ENCODE data around the gene PPAT.
A peak's percentile ranks its signal among the peaks of the same experiment; 100 is the strongest.
"Not testable (repeated sequence)": the region's sequence is repeated elsewhere in the genome, so short reads cannot be mapped to it uniquely, and the experiment has no call there.

The PPAT gene

DNA sequence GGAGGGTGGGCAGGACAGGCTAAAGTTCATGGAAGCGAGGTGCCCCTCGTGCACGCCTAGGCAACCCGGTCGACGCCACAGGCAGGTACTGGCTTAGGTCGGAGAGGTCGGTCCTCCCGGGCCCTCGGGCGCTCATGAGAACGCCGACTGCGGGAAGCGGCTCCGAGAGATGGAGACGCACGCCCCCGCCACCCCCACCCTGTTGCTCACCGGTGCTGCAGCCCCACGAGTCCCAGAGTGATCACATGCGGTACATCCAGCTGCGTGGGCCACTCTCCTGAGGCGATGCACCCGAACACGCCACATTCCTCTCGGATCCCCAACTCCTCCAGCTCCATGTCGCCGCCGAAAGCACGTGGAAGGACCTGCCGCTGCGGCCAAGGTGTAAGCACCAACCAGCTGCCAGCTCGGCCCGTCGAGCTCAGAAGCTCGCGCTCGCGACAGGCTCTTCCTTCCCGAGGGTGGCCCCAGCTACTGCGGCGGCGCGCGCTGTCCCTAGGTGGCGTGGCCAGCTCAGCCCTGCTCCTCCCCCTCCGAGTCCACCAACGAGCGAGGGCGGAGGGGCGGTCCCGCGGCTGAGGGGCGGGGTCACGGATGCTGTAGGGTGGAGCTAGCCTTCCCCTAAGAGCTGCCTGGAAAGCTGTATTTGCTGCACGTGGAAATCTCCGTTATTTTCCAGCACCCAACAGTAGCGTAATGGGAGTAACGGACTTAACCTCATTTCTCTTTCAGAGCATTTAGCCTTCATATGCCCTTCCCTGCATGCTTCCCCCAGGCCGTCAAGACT lies at the start of gene PPAT:
Gene PPAT, minus strand, starts transcription at position 476 of the 787 bp plus-strand sequence. Its CDS starts 138 bp downstream, at position 338.
- H3K9me3 ChIP-seq (ENCODE audit: control insufficient read depth, insufficient read depth, low read length) = no peaks in the 10 kb centered on the region
- H3K4me1 ChIP-seq (ENCODE audit: control insufficient read depth, insufficient read depth, low read length) = peaks cover 9% of the 10 kb centered on the region
- H3K27ac ChIP-seq (ENCODE audit: low read depth, low read length) = peak within 1 kb of the TSS; percentile 96
- no peaks in the 10 kb centered on the region for H3K27me3 ChIP-seq (ENCODE audit: control insufficient read depth, insufficient read depth, low read length)
- peaks cover 15% of the 10 kb centered on the region for H3K36me3 ChIP-seq (ENCODE audit: control insufficient read depth, insufficient read depth, low read length)
- peak within 1 kb of the TSS; percentile 97 for H3K9ac ChIP-seq (ENCODE audit: low read depth, low read length)
- peak within 1 kb of the TSS; percentile 89 for H3K4me3 ChIP-seq (ENCODE audit: low read depth, low read length)

- Histone ChIP-seq H3K27me3 (ENCODE audit: control insufficient read depth, insufficient read depth, low read length) (no peaks in the 10 kb centered on the region), H3K4me1 (ENCODE audit: control insufficient read depth, insufficient read depth, low read length) (no peaks in the 10 kb centered on the region), H3K9ac (ENCODE audit: low read depth, low read length) (no peak overlapping the region), H3K4me3 (ENCODE audit: low read depth, low read length) (no peak overlapping the region), H3K27ac (ENCODE audit: low read depth, low read length) (no peak overlapping the region), H3K36me3 (ENCODE audit: control insufficient read depth, insufficient read depth, low read length) (peaks cover 94% of the 10 kb centered on the region), H3K9me3 (ENCODE audit: control insufficient read depth, insufficient read depth, low read length) (no peaks in the 10 kb centered on the region)
Measured at GRCh38 chr4:56480691-56481090, 45.3 kb upstream of the PPAT start.

- no peaks in the 10 kb centered on the region for H3K27me3 ChIP-seq (ENCODE audit: control insufficient read depth, insufficient read depth, low read length)
- H3K36me3 ChIP-seq (ENCODE audit: control insufficient read depth, insufficient read depth, low read length) = peaks cover 93% of the 10 kb centered on the region
- no peak overlapping the region for H3K4me3 ChIP-seq (ENCODE audit: low read depth, low read length)
- no peaks in the 10 kb centered on the region for H3K4me1 ChIP-seq (ENCODE audit: control insufficient read depth, insufficient read depth, low read length)
- no peaks in the 10 kb centered on the region for H3K9me3 ChIP-seq (ENCODE audit: control insufficient read depth, insufficient read depth, low read length)
- no peak overlapping the region for H3K27ac ChIP-seq (ENCODE audit: low read depth, low read length)
- no peak overlapping the region for H3K9ac ChIP-seq (ENCODE audit: low read depth, low read length)
Measured at GRCh38 chr4:56477192-56477702, 41.8 kb upstream of the PPAT start.

DNA sequence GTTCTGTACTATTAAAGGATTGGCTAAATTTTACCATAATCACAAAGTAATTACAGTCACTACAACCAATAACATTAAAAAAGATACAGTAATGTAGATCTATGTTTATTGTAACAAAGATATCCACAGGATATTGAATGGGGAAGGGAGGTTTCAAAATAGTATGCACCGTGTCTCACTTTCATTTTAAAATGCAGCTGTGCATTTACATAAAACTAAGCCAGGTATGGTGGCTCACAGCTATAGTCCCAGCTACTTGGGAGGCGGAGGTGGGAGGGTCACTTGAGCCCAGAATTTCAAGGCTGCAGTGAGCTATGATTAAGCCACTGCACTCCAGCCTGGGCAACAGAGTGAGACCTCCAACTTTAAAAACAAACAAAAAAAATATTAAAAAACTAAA lies 40.5 kb upstream of the PPAT start:
- Histone ChIP-seq H3K9ac (ENCODE audit: low read depth, low read length) (no peak overlapping the region), H3K4me3 (ENCODE audit: low read depth, low read length) (no peak overlapping the region), H3K27ac (ENCODE audit: low read depth, low read length) (no peak overlapping the region), H3K27me3 (ENCODE audit: control insufficient read depth, insufficient read depth, low read length) (no peaks in the 10 kb centered on the region), H3K9me3 (ENCODE audit: control insufficient read depth, insufficient read depth, low read length) (no peaks in the 10 kb centered on the region), H3K36me3 (ENCODE audit: control insufficient read depth, insufficient read depth, low read length) (peaks cover 96% of the 10 kb centered on the region), H3K4me1 (ENCODE audit: control insufficient read depth, insufficient read depth, low read length) (peaks cover 4% of the 10 kb centered on the region; the same call in 1 of the 2 replicates)

DNA sequence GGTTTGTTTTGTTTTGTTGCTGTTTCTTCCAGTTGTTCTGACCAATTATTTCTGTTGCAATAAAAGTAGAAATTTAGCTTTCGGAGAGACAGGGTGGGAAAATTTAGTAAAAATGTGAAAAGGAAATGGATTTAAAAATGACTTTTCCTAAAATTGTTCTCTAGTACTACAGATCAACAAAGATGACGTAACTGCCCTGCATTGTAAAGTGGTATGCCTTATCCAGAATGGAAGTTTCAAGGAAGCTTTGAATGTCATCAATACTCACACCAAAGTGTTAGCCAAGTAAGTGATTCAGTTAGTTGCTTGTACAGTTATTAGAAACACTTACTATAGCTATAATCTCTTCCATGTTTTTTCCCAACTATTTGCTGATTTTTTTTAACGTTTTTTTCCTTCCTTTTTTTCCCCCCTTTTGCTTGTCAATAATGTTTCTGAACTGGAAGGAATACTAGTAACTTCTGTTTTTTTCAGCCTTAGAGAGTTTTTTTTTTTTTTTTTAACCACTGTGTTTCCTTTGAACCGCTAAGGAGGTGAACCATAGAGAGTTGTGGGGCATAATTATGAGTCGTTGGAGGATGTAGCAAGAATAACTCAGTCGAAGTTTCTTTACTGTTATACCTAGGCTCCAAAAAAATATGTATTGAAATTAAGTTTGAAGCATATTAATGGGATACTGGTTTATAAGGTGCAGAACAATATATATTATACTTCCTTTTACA lies 34.2 kb upstream of the PPAT start:
- Histone ChIP-seq H3K9ac (ENCODE audit: low read depth, low read length) (no peak overlapping the region), H3K4me1 (ENCODE audit: control insufficient read depth, insufficient read depth, low read length) (peaks cover 25% of the 10 kb centered on the region), H3K27ac (ENCODE audit: low read depth, low read length) (no peak overlapping the region), H3K4me3 (ENCODE audit: low read depth, low read length) (peak overlapping the region; percentile 79), H3K36me3 (ENCODE audit: control insufficient read depth, insufficient read depth, low read length) (peaks cover 50% of the 10 kb centered on the region), H3K9me3 (ENCODE audit: control insufficient read depth, insufficient read depth, low read length) (no peaks in the 10 kb centered on the region), H3K27me3 (ENCODE audit: control insufficient read depth, insufficient read depth, low read length) (no peaks in the 10 kb centered on the region)

GRCh38 chr4:56468097-56468422 lies 32.6 kb upstream of the PPAT start:
- Histone ChIP-seq H3K27me3 (ENCODE audit: control insufficient read depth, insufficient read depth, low read length) (no peaks in the 10 kb centered on the region), H3K27ac (ENCODE audit: low read depth, low read length) (peak overlapping the region; percentile 93), H3K4me3 (ENCODE audit: low read depth, low read length) (peak overlapping the region; percentile 79), H3K9ac (ENCODE audit: low read depth, low read length) (peak overlapping the region; percentile 82), H3K4me1 (ENCODE audit: control insufficient read depth, insufficient read depth, low read length) (peaks cover 25% of the 10 kb centered on the region), H3K9me3 (ENCODE audit: control insufficient read depth, insufficient read depth, low read length) (no peaks in the 10 kb centered on the region), H3K36me3 (ENCODE audit: control insufficient read depth, insufficient read depth, low read length) (peaks cover 37% of the 10 kb centered on the region)

DNA sequence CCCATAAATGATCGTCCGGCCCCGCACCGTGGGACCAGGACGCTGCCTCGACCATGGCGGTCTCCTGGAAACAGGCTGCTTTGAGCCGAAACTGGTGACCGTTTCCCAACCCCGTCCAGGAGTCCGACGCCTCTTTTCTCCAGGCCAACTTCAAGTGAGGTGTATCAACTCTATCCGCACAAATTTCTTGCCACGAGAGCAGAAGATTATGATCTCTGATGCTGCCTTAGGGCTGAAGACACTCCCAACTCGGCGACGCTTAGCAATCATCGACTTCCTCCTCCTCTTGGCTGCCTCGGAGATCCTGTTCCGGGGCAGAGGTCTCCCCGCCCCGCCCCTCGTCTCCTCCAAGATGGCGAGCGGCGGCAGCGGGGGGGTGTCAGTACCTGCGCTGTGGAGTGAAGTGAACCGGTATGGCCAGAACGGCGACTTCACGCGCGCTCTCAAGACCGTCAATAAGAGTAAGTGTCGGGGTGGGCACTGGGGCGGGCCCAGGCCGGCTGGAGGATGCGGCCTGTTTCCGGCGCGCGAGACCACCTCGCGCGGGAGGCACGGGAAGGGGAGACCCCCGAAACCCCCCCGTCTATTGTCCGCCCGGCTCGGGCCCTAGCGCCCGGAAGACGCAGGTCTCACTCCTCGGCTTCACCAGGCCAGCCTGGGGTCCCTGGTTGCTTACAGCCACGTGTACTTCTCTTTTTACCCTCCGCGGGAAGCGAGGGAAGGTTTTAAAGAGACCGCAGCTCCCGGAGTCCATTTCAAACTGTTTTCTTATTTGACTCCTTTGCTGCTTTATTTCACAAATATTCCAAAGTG lies 32.1 kb upstream of the PPAT start, which contains the start of gene SRP72:
Gene SRP72, plus strand, starts transcription at position 334 of the 813 bp plus-strand sequence. Its CDS starts 19 bp downstream, at position 353.
- Histone ChIP-seq H3K27ac (ENCODE audit: low read depth, low read length) (peak within 1 kb of the TSS; percentile 93), H3K36me3 (ENCODE audit: control insufficient read depth, insufficient read depth, low read length) (peaks cover 37% of the 10 kb centered on the region), H3K4me3 (ENCODE audit: low read depth, low read length) (peak within 1 kb of the TSS; percentile 79), H3K27me3 (ENCODE audit: control insufficient read depth, insufficient read depth, low read length) (no peaks in the 10 kb centered on the region), H3K9me3 (ENCODE audit: control insufficient read depth, insufficient read depth, low read length) (no peaks in the 10 kb centered on the region), H3K9ac (ENCODE audit: low read depth, low read length) (peak within 1 kb of the TSS; percentile 82), H3K4me1 (ENCODE audit: control insufficient read depth, insufficient read depth, low read length) (peaks cover 25% of the 10 kb centered on the region)

DNA sequence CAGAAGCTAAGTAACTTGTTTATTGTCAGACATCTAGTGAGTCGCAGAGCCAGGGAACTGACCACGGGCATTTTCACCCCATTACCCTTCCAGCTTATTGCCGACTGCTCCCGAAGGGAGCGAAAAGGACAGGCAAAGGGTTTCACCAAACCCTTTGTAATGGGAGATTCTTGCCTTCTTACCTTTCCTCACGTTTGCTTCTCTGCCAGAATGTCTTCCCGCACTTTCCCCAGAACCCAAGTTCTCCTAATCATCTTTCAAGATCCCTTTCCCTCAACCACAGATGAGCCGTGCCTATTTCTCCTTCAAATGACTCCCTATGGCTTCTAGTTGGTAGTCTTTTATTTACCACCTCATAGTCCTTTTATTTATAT lies 31.5 kb upstream of the PPAT start:
- Histone ChIP-seq H3K4me1 (ENCODE audit: control insufficient read depth, insufficient read depth, low read length) (peaks cover 25% of the 10 kb centered on the region), H3K9ac (ENCODE audit: low read depth, low read length) (peak overlapping the region; percentile 82), H3K27ac (ENCODE audit: low read depth, low read length) (peak overlapping the region; percentile 93), H3K27me3 (ENCODE audit: control insufficient read depth, insufficient read depth, low read length) (no peaks in the 10 kb centered on the region), H3K36me3 (ENCODE audit: control insufficient read depth, insufficient read depth, low read length) (peaks cover 37% of the 10 kb centered on the region), H3K9me3 (ENCODE audit: control insufficient read depth, insufficient read depth, low read length) (no peaks in the 10 kb centered on the region), H3K4me3 (ENCODE audit: low read depth, low read length) (peak overlapping the region; percentile 79)

DNA sequence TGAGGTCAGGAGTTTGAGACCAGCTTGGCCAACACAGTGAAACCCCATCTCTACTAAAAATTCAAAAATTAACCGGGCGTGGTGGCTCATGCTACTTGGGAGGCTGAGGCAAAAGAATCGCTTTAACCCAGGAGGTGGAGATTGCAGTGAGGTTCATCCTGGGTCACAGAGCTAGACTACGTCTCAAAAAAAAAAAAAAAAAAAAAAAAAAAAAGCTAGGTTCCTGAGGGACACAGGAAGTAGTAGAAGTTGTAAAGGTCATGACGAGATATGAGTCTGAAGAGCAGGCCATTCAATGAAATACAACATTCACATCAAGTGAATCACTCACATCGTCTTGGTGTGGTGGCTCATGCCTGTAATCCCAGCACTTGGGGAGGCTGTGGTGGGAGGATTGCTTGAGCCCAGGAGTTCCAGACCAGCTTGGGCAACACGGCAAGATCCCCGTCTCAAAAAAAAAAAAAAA lies 30.9 kb upstream of the PPAT start:
- not testable (repeated sequence) for H3K27me3 ChIP-seq (ENCODE audit: control insufficient read depth, insufficient read depth, low read length); H3K9me3 ChIP-seq (ENCODE audit: control insufficient read depth, insufficient read depth, low read length)
- Histone ChIP-seq H3K4me1 (ENCODE audit: control insufficient read depth, insufficient read depth, low read length) (peaks cover 25% of the 10 kb centered on the region), H3K4me3 (ENCODE audit: low read depth, low read length) (peak overlapping the region; percentile 79), H3K27ac (ENCODE audit: low read depth, low read length) (peak overlapping the region; percentile 50), H3K9ac (ENCODE audit: low read depth, low read length) (peak overlapping the region; percentile 82), H3K36me3 (ENCODE audit: control insufficient read depth, insufficient read depth, low read length) (peaks cover 37% of the 10 kb centered on the region)

- peak overlapping the region; percentile 50 for H3K27ac ChIP-seq (ENCODE audit: low read depth, low read length)
- peaks cover 37% of the 10 kb centered on the region for H3K36me3 ChIP-seq (ENCODE audit: control insufficient read depth, insufficient read depth, low read length)
- peaks cover 21% of the 10 kb centered on the region for H3K4me1 ChIP-seq (ENCODE audit: control insufficient read depth, insufficient read depth, low read length)
- no peaks in the 10 kb centered on the region for H3K27me3 ChIP-seq (ENCODE audit: control insufficient read depth, insufficient read depth, low read length)
- H3K9me3 ChIP-seq (ENCODE audit: control insufficient read depth, insufficient read depth, low read length) = no peaks in the 10 kb centered on the region
- H3K9ac ChIP-seq (ENCODE audit: low read depth, low read length) = no peak overlapping the region
- H3K4me3 ChIP-seq (ENCODE audit: low read depth, low read length) = peak overlapping the region; percentile 79
Measured at GRCh38 chr4:56465599-56466295, 30.3 kb upstream of the PPAT start.

All from HUES48 (cell line).